HEK293 (cell line): ENCODE results near the gene BTG3.
A peak's percentile ranks its signal among the peaks of the same experiment; 100 is the strongest.

Source experiments
- CTCF ChIA-PET: fragments of 350-600 bp; formaldehyde crosslinking; extraction: SDS; loops from one replicate; lab custom pipeline; 2021; ENCODE audit warnings: antibody characterized with exemption; lab: Yijun Ruan, JAX
- POLR2A ChIA-PET: fragments of 300-600 bp; formaldehyde crosslinking; extraction: SDS; loops from one replicate; lab custom pipeline; 2020; ENCODE audit warnings: antibody characterized with exemption, inconsistent platforms; lab: Yijun Ruan, JAX
- H3K27ac ChIP-seq: fragments of 200-500 bp; sonication (Bioruptor generic); 2 replicates; pipeline ENCODE4 v1.5.1; 2014; ENCODE audit warnings: low read depth, low read length, control low read depth, inconsistent platforms; ENCODE audit errors: extremely low read depth
- H3K36me3 ChIP-seq, 2 experiments: fragments of 200-500 bp in 1 of 2; sonication (Bioruptor generic) in 1 of 2; 1 replicate in 1 of 2; 2 replicates in 1 of 2; pipeline ENCODE4 v1.5.1; 2014 to 2017; ENCODE audit warnings: inconsistent platforms in 2 of 2, low read length in 2 of 2; ENCODE audit not compliant: control insufficient read depth in 2 of 2, insufficient read depth in 1 of 2
- H3K4me1 ChIP-seq: fragments of 200-500 bp; sonication (Bioruptor generic); 2 replicates; pipeline ENCODE4 v1.5.1; 2014; ENCODE audit warnings: mild to moderate bottlenecking, low read length, inconsistent platforms; ENCODE audit not compliant: control insufficient read depth, insufficient read depth
- H3K4me3 ChIP-seq: 2 replicates; pipeline ENCODE4 v1.5.1; 2011; ENCODE audit warnings: low read depth, mild to moderate bottlenecking, control low read depth, low read length, moderate library complexity
- H3K9me3 ChIP-seq: fragments of 200-500 bp; sonication (Bioruptor generic); 2 replicates; pipeline ENCODE4 v1.5.1; 2014; ENCODE audit warnings: low read depth, low read length, inconsistent platforms; ENCODE audit not compliant: control insufficient read depth, insufficient read depth
- FEZF1 ChIP-seq: fragments of 450-650 bp; formaldehyde crosslinking; IDR thresholded peaks from 2 replicates; pipeline ENCODE4 v1.5.1; 2016; ENCODE audit warnings: missing biosample characterization, missing genetic modification characterization
- GFI1B ChIP-seq: fragments of 450-650 bp; formaldehyde crosslinking; IDR thresholded peaks from 2 replicates; pipeline ENCODE4 v1.5.1; 2016; ENCODE audit warnings: missing biosample characterization, missing genetic modification characterization
- GLIS1 ChIP-seq: fragments of 450-650 bp; formaldehyde crosslinking; IDR thresholded peaks from 2 replicates; pipeline ENCODE4 v1.5.1; 2016; ENCODE audit warnings: missing biosample characterization, missing genetic modification characterization
- HOXA7 ChIP-seq: sonication (generic); formaldehyde crosslinking; IDR thresholded peaks from 2 replicates; pipeline ENCODE4 v1.8.1; 2022; ENCODE audit warnings: missing genetic modification reagents, borderline replicate concordance
- IKZF3 ChIP-seq: fragments of 450-650 bp; IDR thresholded peaks from 2 replicates; pipeline ENCODE4 v1.5.0; 2018; ENCODE audit warnings: missing biosample characterization, mild to moderate bottlenecking, missing genetic modification characterization, moderate library complexity
- KLF8 ChIP-seq: fragments of 450-650 bp; formaldehyde crosslinking; IDR thresholded peaks from 2 replicates; pipeline ENCODE4 v1.5.1; 2016; ENCODE audit warnings: missing biosample characterization, missing genetic modification characterization
- OSR2 ChIP-seq: fragments of 450-650 bp; formaldehyde crosslinking; IDR thresholded peaks from 2 replicates; pipeline ENCODE4 v1.5.1; 2016; ENCODE audit warnings: missing biosample characterization, missing genetic modification characterization
- OVOL3 ChIP-seq: fragments of 450-650 bp; formaldehyde crosslinking; IDR thresholded peaks from 2 replicates; pipeline ENCODE4 v1.5.1; 2016; ENCODE audit warnings: missing biosample characterization, missing genetic modification characterization
- SCRT2 ChIP-seq: fragments of 450-650 bp; formaldehyde crosslinking; IDR thresholded peaks from 2 replicates; pipeline ENCODE4 v1.5.1; 2016; ENCODE audit warnings: missing biosample characterization, missing genetic modification characterization
- SETDB1 ChIP-seq: IDR thresholded peaks from one replicate; pipeline ENCODE4 v1.6.1; 2017; ENCODE audit warnings: mild to moderate bottlenecking, low read length, moderate library complexity, mixed read lengths; ENCODE audit not compliant: insufficient read length
- TCF7L2 ChIP-seq: IDR thresholded peaks from 2 replicates; pipeline ENCODE4 v1.6.1; 2011; ENCODE audit warnings: low read depth, mild to moderate bottlenecking, inconsistent platforms, low read length, moderate library complexity, borderline replicate concordance
- WT1 ChIP-seq: fragments of 450-650 bp; formaldehyde crosslinking; IDR thresholded peaks from 2 replicates; pipeline ENCODE4 v1.5.1; 2016; ENCODE audit warnings: missing biosample characterization, missing genetic modification characterization
- ZEB2 ChIP-seq: fragments of 450-650 bp; formaldehyde crosslinking; IDR thresholded peaks from 2 replicates; pipeline ENCODE4 v1.5.1; 2016; ENCODE audit warnings: missing biosample characterization, missing genetic modification characterization
- ZNF155 ChIP-seq: fragments of 450-650 bp; formaldehyde crosslinking; IDR thresholded peaks from 2 replicates; pipeline ENCODE4 v1.5.1; 2016; ENCODE audit warnings: missing biosample characterization, missing genetic modification characterization
- ZNF157 ChIP-seq: fragments of 450-650 bp; formaldehyde crosslinking; IDR thresholded peaks from 2 replicates; pipeline ENCODE4 v1.5.1; 2016; ENCODE audit warnings: missing biosample characterization, missing genetic modification characterization
- ZNF354C ChIP-seq: fragments of 450-650 bp; formaldehyde crosslinking; IDR thresholded peaks from 2 replicates; pipeline ENCODE4 v1.5.1; 2016; ENCODE audit warnings: missing biosample characterization, missing genetic modification characterization, low read depth, borderline replicate concordance
- ZNF366 ChIP-seq: fragments of 450-650 bp; formaldehyde crosslinking; conservative IDR thresholded peaks from 2 replicates; pipeline ENCODE4 v1.5.1; 2016; ENCODE audit warnings: missing biosample characterization, missing genetic modification characterization
- ZNF404 ChIP-seq: fragments of 450-650 bp; formaldehyde crosslinking; IDR thresholded peaks from 2 replicates; pipeline ENCODE4 v1.5.1; 2017; ENCODE audit warnings: missing biosample characterization, missing genetic modification characterization
- ZNF521 ChIP-seq: fragments of 450-650 bp; formaldehyde crosslinking; IDR thresholded peaks from 2 replicates; pipeline ENCODE4 v1.5.1; 2017; ENCODE audit warnings: missing biosample characterization, mild to moderate bottlenecking, missing genetic modification characterization
- ZNF555 ChIP-seq: fragments of 450-650 bp; formaldehyde crosslinking; conservative IDR thresholded peaks from 2 replicates; pipeline ENCODE4 v1.5.1; 2017; ENCODE audit warnings: missing biosample characterization, mild to moderate bottlenecking, missing genetic modification characterization, inconsistent platforms
- ZNF561 ChIP-seq: fragments of 450-650 bp; IDR thresholded peaks from 2 replicates; pipeline ENCODE4 v1.5.1; 2018; ENCODE audit warnings: missing biosample characterization, missing genetic modification characterization, borderline replicate concordance
- ZNF610 ChIP-seq: fragments of 450-650 bp; formaldehyde crosslinking; IDR thresholded peaks from 2 replicates; pipeline ENCODE4 v1.5.1; 2016; ENCODE audit warnings: missing biosample characterization, missing genetic modification characterization, borderline replicate concordance
- ZNF624 ChIP-seq: fragments of 450-650 bp; formaldehyde crosslinking; IDR thresholded peaks from 2 replicates; pipeline ENCODE4 v1.5.1; 2017; ENCODE audit warnings: missing biosample characterization, missing genetic modification characterization
- ZNF777 ChIP-seq: fragments of 450-650 bp; formaldehyde crosslinking; IDR thresholded peaks from 2 replicates; pipeline ENCODE4 v1.5.1; 2017; ENCODE audit warnings: missing biosample characterization, missing genetic modification characterization, borderline replicate concordance
- ZXDB ChIP-seq: fragments of 450-650 bp; formaldehyde crosslinking; IDR thresholded peaks from 2 replicates; pipeline ENCODE4 v1.5.1; 2016; ENCODE audit warnings: missing biosample characterization, missing genetic modification characterization
- TF ChIP-seq, protein P1 (sequence below): IDR thresholded peaks from 2 replicates; pipeline ENCODE4 v1.6.1; 2011; ENCODE audit warnings: mild to moderate bottlenecking, low read depth, low read length, borderline replicate concordance
- TF ChIP-seq, protein P2 (sequence below): fragments of 450-650 bp; formaldehyde crosslinking; IDR thresholded peaks from 2 replicates; pipeline ENCODE4 v1.5.1; 2017; ENCODE audit warnings: missing biosample characterization, missing genetic modification characterization
- TF ChIP-seq, protein P3 (sequence below): fragments of 450-650 bp; formaldehyde crosslinking; IDR thresholded peaks from 2 replicates; pipeline ENCODE4 v1.5.1; 2016; ENCODE audit warnings: missing biosample characterization, missing genetic modification characterization
- TF ChIP-seq, protein P4 (sequence below): fragments of 450-650 bp; formaldehyde crosslinking; IDR thresholded peaks from 2 replicates; pipeline ENCODE4 v1.5.1; 2017; ENCODE audit warnings: missing biosample characterization, missing genetic modification characterization

The BTG3 gene

DNA sequence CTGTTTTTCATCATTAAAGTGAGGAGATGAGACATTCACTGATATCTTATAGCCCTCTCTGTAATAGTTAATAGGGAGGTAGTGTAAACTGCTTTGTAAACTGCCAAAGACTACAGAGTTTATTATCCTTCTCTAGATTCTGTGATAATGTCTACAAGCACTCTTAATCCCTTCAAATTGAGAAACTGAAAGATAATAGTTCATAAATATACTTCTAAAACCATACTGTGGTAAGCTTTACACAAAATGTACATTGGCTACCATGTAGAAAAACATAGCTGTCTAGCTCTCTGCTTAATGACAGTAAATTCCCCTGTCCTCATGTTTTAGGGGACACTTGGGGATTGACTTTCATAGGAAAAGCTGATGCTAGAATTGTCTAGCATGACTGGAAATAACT is 60.3 kb downstream of the BTG3 start (continued):
- TF ChIP-seq FEZF1 (tag by site-specific recombination) (peak; percentile 32; the same call in 1 of the 2 replicates), TCF7L2 (0 out of 2 replicates have a peak, but pooled peaks have one; percentile 21), OVOL3 (peak; percentile 74; the same call in 1 of the 2 replicates), KLF8 (peak; percentile 52; the same call in 1 of the 2 replicates), ZNF561 (no peak), ZEB2 (tag by site-specific recombination) (0 out of 2 replicates have a peak, but pooled peaks have one; percentile 19), ZXDB (tag by site-specific recombination) (no peak), WT1 (tag by site-specific recombination) (peak; percentile 80), ZNF610 (no peak)
- TF ChIP-seq, protein P1, sequence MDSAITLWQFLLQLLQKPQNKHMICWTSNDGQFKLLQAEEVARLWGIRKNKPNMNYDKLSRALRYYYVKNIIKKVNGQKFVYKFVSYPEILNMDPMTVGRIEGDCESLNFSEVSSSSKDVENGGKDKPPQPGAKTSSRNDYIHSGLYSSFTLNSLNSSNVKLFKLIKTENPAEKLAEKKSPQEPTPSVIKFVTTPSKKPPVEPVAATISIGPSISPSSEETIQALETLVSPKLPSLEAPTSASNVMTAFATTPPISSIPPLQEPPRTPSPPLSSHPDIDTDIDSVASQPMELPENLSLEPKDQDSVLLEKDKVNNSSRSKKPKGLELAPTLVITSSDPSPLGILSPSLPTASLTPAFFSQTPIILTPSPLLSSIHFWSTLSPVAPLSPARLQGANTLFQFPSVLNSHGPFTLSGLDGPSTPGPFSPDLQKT = no peak
- TF ChIP-seq, protein P2, sequence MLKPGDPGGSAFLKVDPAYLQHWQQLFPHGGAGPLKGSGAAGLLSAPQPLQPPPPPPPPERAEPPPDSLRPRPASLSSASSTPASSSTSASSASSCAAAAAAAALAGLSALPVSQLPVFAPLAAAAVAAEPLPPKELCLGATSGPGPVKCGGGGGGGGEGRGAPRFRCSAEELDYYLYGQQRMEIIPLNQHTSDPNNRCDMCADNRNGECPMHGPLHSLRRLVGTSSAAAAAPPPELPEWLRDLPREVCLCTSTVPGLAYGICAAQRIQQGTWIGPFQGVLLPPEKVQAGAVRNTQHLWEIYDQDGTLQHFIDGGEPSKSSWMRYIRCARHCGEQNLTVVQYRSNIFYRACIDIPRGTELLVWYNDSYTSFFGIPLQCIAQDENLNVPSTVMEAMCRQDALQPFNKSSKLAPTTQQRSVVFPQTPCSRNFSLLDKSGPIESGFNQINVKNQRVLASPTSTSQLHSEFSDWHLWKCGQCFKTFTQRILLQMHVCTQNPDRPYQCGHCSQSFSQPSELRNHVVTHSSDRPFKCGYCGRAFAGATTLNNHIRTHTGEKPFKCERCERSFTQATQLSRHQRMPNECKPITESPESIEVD (tag by site-specific recombination) = peak; percentile 37; the same call in 1 of the 2 replicates

DNA sequence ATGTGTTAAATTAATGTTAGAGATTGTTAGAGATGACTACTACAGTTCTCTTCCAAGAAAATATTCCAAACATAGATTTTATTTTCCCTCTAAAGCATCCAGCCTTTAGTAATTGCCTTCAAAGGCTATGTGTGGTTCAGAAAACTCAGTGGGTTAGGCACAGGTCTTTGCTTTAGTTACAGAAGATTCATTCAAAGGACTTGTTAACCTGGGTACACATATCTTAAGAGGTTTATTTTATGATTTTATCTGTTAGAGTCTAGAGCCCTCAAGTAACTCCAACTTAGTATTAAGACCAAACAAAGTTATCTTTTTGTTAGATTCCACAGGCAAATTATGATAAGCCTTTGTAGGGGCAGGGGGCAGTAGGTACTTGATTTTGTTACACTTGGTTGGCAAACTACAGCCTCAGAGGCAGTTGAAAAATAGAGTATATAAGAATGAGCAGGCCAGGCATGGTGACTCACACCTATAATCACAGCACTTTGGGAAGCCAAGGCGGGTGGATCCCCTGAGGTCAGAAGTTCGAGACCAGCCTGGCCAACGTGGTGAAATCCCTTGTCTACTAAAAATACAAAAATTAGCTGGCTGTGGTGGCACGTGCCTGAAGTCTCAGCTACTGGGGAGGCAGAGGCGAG is 61.9 kb downstream of the BTG3 start:
- peaks cover 27% of the 10 kb centered on the region for H3K4me1 ChIP-seq
- no peaks in the 10 kb centered on the region for H3K9me3 ChIP-seq
- H3K36me3 ChIP-seq = peaks cover 12 to 20% of the 10 kb centered on the region in 2 experiments
- ChIA-PET POLR2A (no interaction called here), CTCF (no interaction called here)
- no peak overlapping the region; the same call in 1 of the 2 replicates for H3K27ac ChIP-seq
- H3K4me3 ChIP-seq = no peak overlapping the region
- TF ChIP-seq ZNF777 (no peak), OSR2 (tag by site-specific recombination) (peak; percentile 48), ZNF157 (no peak)
- TF ChIP-seq, protein P3, sequence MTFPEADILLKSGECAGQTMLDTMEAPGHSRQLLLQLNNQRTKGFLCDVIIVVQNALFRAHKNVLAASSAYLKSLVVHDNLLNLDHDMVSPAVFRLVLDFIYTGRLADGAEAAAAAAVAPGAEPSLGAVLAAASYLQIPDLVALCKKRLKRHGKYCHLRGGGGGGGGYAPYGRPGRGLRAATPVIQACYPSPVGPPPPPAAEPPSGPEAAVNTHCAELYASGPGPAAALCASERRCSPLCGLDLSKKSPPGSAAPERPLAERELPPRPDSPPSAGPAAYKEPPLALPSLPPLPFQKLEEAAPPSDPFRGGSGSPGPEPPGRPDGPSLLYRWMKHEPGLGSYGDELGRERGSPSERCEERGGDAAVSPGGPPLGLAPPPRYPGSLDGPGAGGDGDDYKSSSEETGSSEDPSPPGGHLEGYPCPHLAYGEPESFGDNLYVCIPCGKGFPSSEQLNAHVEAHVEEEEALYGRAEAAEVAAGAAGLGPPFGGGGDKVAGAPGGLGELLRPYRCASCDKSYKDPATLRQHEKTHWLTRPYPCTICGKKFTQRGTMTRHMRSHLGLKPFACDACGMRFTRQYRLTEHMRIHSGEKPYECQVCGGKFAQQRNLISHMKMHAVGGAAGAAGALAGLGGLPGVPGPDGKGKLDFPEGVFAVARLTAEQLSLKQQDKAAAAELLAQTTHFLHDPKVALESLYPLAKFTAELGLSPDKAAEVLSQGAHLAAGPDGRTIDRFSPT (tag by site-specific recombination) = peak; percentile 32; the same call in 1 of the 2 replicates

DNA sequence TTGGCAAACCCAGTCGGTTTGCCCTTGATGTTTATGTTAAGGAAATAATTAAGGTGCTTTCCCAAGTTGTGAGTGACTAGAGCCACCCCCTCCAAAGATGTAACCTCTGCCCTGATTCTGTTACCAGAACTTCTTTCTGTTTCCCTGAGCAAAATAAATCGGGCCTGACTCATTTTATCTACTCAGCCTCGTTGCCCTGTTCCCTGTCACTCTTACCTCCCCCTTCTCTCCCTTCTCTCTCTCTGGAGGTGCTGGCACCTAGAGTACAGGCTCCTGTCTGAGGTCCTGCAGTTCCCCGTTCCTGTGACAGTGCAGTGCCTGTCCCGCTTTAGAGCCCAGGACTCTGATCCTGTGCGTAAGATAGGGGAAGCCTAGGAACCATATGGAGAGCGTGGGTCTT is 64.4 kb downstream of the BTG3 start:
- ChIA-PET CTCF (no interaction called here), POLR2A (interaction anchor here (0.6 kb wide), 1 partner anchor 51 kb away, joined by 3 read pairs; no protein-coding TSS in a partner anchor)
- H3K4me3 ChIP-seq = no peak overlapping the region
- no peak overlapping the region for H3K27ac ChIP-seq
- H3K4me1 ChIP-seq = peaks cover 18% of the 10 kb centered on the region
- no peaks in the 10 kb centered on the region for H3K9me3 ChIP-seq
- H3K36me3 ChIP-seq = peaks cover 7 to 20% of the 10 kb centered on the region in 2 experiments
- TF ChIP-seq ZNF155 = no peak
- no peak for TF ChIP-seq SCRT2 (tag by site-specific recombination)
- TF ChIP-seq ZNF521 (tag by site-specific recombination) = no peak
- no peak for TF ChIP-seq ZNF157
- no peak for TF ChIP-seq GFI1B
- TF ChIP-seq, protein P4, sequence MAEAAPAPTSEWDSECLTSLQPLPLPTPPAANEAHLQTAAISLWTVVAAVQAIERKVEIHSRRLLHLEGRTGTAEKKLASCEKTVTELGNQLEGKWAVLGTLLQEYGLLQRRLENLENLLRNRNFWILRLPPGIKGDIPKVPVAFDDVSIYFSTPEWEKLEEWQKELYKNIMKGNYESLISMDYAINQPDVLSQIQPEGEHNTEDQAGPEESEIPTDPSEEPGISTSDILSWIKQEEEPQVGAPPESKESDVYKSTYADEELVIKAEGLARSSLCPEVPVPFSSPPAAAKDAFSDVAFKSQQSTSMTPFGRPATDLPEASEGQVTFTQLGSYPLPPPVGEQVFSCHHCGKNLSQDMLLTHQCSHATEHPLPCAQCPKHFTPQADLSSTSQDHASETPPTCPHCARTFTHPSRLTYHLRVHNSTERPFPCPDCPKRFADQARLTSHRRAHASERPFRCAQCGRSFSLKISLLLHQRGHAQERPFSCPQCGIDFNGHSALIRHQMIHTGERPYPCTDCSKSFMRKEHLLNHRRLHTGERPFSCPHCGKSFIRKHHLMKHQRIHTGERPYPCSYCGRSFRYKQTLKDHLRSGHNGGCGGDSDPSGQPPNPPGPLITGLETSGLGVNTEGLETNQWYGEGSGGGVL (tag by site-specific recombination) = no peak
- TF ChIP-seq ZNF555 (tag by site-specific recombination) = no peak
- TF ChIP-seq SETDB1 = no peak
- TF ChIP-seq ZNF354C (tag by site-specific recombination) = no peak
- no peak for TF ChIP-seq HOXA7 (CRISPR knock-in tag)
- TF ChIP-seq ZNF366 (tag by site-specific recombination) = no peak
- TF ChIP-seq ZNF624 = no peak
- TF ChIP-seq ZNF404 (tag by site-specific recombination) = no peak
- TF ChIP-seq IKZF3 (tag by site-specific recombination) = no peak
- TF ChIP-seq GLIS1 = no peak
